C1 segment of cervical spinal cord (tissue), 14 donors: Measurements from ENCODE around the gene KCTD16.
A peak's percentile ranks its signal among the peaks of the same experiment; 100 is the strongest.

Experiments
- DNase-seq, 14 donors: peaks; one replicate each; lab custom pipeline; 2025; lab: John Stamatoyannopoulos, UW

Gene KCTD16

GRCh38 chr5:144458216-144458615 is 287.5 kb downstream of the KCTD16 start:
- no peak for DNase-seq

GRCh38 chr5:144460600-144460999 is 289.9 kb downstream of the KCTD16 start:
- no peak for DNase-seq

GRCh38 chr5:144462577-144462976 is 291.9 kb downstream of the KCTD16 start:
- DNase-seq: no peak

- no peak for DNase-seq
These were observed 293.0 kb downstream of the KCTD16 start for GRCh38 chr5:144463481-144464223.

GRCh38 chr5:144464306-144464705 is 293.6 kb downstream of the KCTD16 start:
- no peak for DNase-seq

GRCh38 chr5:144465441-144465840 is 294.8 kb downstream of the KCTD16 start:
- DNase-seq: no peak

GRCh38 chr5:144467792-144468191 is 297.1 kb downstream of the KCTD16 start:
- peak in 3 of 14 donors; percentile 0 to 5 (median 2) for DNase-seq

- DNase-seq: no peak
These were observed 297.9 kb downstream of the KCTD16 start for GRCh38 chr5:144468571-144468970.

GRCh38 chr5:144469106-144469505 is 298.4 kb downstream of the KCTD16 start:
- DNase-seq: no peak

- no peak for DNase-seq
These were observed 301.5 kb downstream of the KCTD16 start for GRCh38 chr5:144472221-144472620.

- no peak for DNase-seq
These were observed 303.0 kb downstream of the KCTD16 start for GRCh38 chr5:144473650-144474049.

- DNase-seq: no peak
These were observed 307.9 kb downstream of the KCTD16 start for GRCh38 chr5:144478565-144478964.

- DNase-seq: no peak
These were observed 311.2 kb downstream of the KCTD16 start for GRCh38 chr5:144481861-144482260.

GRCh38 chr5:144484124-144484897 is 313.6 kb downstream of the KCTD16 start:
- no peak for DNase-seq

- no peak for DNase-seq
These were observed 314.9 kb downstream of the KCTD16 start for GRCh38 chr5:144485540-144485939.

- no peak for DNase-seq
These were observed 316.5 kb downstream of the KCTD16 start for GRCh38 chr5:144487207-144487606.

GRCh38 chr5:144487761-144488160 is 317.1 kb downstream of the KCTD16 start:
- DNase-seq: no peak

- DNase-seq: no peak
These were observed 332.4 kb downstream of the KCTD16 start for GRCh38 chr5:144503123-144503522.

GRCh38 chr5:144504929-144505577 is 334.4 kb downstream of the KCTD16 start:
- no peak for DNase-seq

GRCh38 chr5:144510845-144511579 is 340.3 kb downstream of the KCTD16 start:
- DNase-seq: no peak

- no peak for DNase-seq
These were observed 341.0 kb downstream of the KCTD16 start for GRCh38 chr5:144511580-144512072.

GRCh38 chr5:144522698-144523097 is 352.0 kb downstream of the KCTD16 start:
- no peak for DNase-seq
